Measurements from ENCODE around the gene STARD10.
A peak's percentile ranks its signal among the peaks of the same experiment; 100 is the strongest.

STARD10 gene, protein sequence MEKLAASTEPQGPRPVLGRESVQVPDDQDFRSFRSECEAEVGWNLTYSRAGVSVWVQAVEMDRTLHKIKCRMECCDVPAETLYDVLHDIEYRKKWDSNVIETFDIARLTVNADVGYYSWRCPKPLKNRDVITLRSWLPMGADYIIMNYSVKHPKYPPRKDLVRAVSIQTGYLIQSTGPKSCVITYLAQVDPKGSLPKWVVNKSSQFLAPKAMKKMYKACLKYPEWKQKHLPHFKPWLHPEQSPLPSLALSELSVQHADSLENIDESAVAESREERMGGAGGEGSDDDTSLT

DNA sequence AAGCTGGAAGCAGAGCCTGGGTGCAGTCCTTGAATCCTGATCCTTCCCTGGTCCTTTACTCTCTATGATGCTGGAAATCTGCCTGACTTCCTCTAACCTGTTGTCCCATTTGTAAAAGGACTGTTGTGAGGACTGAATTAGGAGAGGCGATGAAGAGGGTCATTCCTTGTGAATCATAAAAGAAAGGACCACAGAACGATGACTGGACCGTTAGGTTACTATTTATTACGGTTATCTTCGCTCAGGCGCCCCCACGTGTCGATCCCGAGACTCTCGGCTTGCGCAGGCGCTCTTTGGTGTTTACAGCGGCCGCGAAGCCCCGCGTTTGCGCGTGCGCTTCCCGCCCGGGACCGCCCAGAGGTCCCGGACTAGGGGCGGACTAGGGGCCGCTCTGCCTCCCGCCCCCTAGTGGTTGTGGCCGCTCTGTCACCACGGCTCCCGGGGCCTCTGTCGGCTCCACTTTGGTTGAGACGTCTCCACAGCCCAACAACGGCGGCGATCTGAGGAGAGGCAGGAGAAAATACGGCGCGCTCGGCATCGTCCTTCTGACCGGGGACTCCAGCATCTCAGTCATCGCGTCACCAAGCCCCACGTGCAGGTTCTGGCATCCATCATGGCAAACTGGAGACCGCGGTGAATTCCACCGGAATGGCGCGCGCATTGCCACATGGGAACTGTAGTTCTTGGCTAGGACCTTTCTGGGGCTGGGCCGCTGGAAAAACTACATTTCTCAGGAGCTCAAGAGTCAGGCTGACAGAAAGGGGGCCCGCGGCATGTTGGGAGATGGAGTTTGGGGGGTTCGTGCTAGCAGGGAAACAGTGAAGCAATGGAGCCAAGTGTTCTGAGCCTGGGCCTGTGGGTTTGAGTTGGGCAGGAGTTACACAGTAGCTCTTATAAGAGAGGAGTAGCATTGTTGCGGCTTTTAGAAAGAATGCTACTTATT, at the start of gene STARD10:
Gene STARD10 (minus strand): TSS at position 623 of the 943 bp plus-strand sequence. CDS start 12,866 bp downstream, outside the sequence.
- peak; percentile 85 for DNase-seq (ENCODE audit: extremely low read depth, low read depth)
- TF ChIP-seq, protein P1, sequence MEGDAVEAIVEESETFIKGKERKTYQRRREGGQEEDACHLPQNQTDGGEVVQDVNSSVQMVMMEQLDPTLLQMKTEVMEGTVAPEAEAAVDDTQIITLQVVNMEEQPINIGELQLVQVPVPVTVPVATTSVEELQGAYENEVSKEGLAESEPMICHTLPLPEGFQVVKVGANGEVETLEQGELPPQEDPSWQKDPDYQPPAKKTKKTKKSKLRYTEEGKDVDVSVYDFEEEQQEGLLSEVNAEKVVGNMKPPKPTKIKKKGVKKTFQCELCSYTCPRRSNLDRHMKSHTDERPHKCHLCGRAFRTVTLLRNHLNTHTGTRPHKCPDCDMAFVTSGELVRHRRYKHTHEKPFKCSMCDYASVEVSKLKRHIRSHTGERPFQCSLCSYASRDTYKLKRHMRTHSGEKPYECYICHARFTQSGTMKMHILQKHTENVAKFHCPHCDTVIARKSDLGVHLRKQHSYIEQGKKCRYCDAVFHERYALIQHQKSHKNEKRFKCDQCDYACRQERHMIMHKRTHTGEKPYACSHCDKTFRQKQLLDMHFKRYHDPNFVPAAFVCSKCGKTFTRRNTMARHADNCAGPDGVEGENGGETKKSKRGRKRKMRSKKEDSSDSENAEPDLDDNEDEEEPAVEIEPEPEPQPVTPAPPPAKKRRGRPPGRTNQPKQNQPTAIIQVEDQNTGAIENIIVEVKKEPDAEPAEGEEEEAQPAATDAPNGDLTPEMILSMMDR (IDR thresholded peaks at IDR 0.05; ENCODE audit: low read depth, low read length), result peak; percentile 98

DNA sequence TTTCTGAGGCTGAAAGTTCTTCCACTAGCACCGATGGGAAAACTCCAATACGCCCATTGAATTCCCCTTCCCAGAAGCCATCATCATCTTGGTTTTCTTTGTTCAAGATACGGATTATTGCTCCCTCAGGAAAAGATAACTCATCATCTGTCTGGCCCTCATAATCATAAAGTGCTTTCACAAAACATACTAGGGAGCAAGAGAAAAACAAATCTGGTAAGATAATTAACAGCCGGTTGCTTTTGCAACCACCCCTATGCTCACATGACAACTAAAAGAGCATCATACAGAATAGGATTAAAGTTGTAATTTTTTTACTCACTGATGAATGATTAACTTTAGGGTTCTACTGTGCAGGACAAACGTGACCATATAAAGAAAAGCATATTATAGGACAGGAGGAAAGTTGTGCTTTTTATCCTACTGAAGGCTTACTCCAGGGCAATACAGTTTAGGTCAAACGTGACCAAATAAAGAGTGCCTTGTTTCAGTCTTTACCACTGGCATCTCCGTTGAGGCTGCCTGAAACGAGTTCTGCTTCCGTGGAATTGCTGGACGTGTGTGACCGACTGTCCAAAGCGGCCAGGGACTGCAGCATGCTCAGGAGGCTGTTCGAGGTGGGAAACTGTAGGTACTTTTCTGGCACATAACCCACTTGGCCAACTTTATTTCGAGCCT, 48.9 kb upstream of the STARD10 start:
- DNase-seq (ENCODE audit: extremely low read depth, low read depth), result no peak
- TF ChIP-seq, protein P1 (IDR thresholded peaks at IDR 0.05; ENCODE audit: low read depth, low read length), result no peak

DNA sequence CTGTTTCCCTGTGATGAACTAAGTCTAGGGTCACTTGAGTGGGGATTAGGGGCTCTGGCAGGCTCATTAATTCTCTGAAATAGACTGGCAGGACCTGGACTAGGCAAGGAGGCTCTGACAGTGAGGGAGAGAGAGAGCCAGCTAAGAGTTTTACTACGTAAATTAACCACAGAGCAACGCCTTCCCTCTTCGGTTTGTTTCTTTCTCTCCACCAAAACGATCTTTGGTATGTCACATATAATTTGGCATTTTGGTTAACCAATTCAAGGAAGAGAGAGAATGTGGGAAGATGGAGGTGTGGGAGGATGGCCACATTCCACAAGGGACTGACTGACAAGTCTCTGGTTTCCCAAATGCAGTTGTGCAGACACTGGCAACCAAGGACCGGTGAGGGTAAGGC, 48.3 kb upstream of the STARD10 start:
- TF ChIP-seq, protein P1 (IDR thresholded peaks at IDR 0.05; ENCODE audit: low read depth, low read length), result no peak

DNA sequence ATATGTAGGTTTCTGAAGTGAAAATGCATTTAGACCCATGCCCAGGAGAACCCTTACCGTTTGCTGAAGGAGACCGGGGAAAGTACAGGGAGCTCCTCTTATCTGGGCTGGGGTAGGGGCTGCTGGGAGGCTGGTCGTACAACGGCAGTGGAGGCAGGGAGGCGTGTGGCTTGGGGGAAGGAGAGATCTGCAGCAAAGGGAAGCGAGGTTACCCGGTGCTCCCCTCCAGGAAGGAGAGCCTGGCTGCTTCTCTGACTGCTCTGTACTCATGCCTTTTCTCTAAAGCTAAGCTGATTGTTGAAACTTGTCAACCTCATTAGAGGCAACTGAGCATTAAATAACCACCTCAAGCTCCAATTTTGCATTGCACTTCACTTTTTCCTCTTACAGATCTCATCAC, 47.5 kb upstream of the STARD10 start:
- DNase-seq (ENCODE audit: extremely low read depth, low read depth), result no peak

More for the DNA sequence above, 48.3 kb upstream of the STARD10 start:
- DNase-seq (ENCODE audit: extremely low read depth, low read depth), result no peak

DNA sequence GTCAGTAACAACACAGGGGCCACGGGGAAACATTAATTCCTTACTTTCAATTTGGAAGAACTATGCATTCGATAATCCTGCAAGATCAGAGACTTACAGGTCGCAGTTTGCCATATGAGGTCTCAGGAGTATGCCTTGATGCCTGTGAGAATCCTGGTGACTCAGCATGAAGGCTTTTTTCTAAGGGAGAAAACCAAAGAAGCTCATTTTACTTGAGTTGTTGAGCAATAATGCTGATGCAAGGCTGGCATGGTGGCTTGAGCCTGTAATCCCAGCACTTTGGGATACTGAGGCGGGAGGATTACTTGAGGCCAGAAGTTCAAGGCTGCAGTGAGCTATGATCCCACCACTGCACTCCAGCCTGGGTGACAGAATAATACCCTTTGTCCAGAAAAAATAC, 46.9 kb upstream of the STARD10 start:
- TF ChIP-seq, protein P1 (IDR thresholded peaks at IDR 0.05; ENCODE audit: low read depth, low read length), result no peak
- peak; percentile 74 for DNase-seq (ENCODE audit: extremely low read depth, low read depth)

More for the DNA sequence above, 47.5 kb upstream of the STARD10 start:
- TF ChIP-seq, protein P1 (IDR thresholded peaks at IDR 0.05; ENCODE audit: low read depth, low read length), result no peak

DNA sequence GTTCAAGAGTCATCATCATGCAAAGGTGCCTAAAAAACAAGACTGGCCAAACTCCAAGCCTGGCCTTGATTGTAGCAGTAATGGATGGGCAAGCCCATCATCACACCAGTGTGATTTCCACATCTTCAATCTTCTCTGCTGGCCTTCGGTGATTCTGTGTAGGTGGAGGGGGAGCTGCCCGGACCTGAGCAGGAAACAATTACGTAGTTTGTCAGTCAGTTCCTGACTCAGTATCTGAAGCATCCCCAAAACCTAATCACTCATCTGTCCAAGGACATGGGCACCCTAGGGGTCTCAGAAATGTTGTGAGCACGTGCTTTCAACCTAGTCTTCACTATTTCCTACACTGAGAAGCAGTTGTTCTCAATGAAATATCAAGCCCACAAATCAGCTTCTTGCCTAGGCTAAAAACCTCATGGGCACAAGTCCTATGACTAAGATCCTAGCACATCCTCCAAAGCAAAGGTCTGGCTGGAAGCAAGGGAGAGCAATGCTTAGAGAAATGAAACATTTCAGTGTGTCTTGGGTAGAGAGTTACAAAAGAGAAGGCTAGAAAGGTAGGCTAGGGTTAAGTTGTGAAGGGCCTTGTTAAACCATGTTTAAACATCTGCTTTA, 45.0 kb upstream of the STARD10 start:
- TF ChIP-seq, protein P1 (IDR thresholded peaks at IDR 0.05; ENCODE audit: low read depth, low read length), result no peak
- DNase-seq (ENCODE audit: extremely low read depth, low read depth), result no peak
